ENCODE data around the gene SLX4. TPM values are rescaled to one million over a fixed set of nuclear protein-coding genes. Genes with fewer than 3 reads are reported as not detected.

The SLX4 gene
- total RNA-seq, 4 donors from 2014 or later, result 1.2 to 2.6 (median 2.5) TPM

GRCh38 chr16:3578121-3578520 is 33.3 kb downstream of the SLX4 start:
- no peak for TF ChIP-seq CTCF (IDR thresholded peaks at IDR 0.05)
- TF ChIP-seq POLR2A (IDR thresholded peaks at IDR 0.05), result no peak
- no peak for DNase-seq (ENCODE audit: low spot score in 2 of 2)
- intact Hi-C loops (cut with DNase I; ENCODE audit: low total_unique reads), result no loop called here
- 59 to 85% methylated on average over 8 of the region's 8 CpGs for WGBS, 2 donors
- H3K4me3 ChIP-seq (ENCODE audit: low read depth, poor library complexity, severe bottlenecking), result no peak overlapping the region

GRCh38 chr16:3577302-3577752 is 34.1 kb downstream of the SLX4 start, which contains the start of gene NLRC3:
Gene NLRC3, minus strand, starts transcription at chr16:3577403. Its CDS starts 12,367 bp downstream, at chr16:3565036.
- TF ChIP-seq POLR2A (IDR thresholded peaks at IDR 0.05) (no peak), CTCF (IDR thresholded peaks at IDR 0.05) (no peak)
- intact Hi-C loops (cut with DNase I; ENCODE audit: low total_unique reads), result no loop called here
- WGBS, 2 donors, result 61 to 78% methylated on average over 14 to 18 of the region's 18 CpGs
- no peak within 1 kb of the TSS for H3K4me3 ChIP-seq (ENCODE audit: low read depth, poor library complexity, severe bottlenecking)
- DNase-seq (ENCODE audit: low spot score in 2 of 2), result no peak

- no peak for DNase-seq (ENCODE audit: low spot score in 2 of 2)
Observed at GRCh38 chr16:3576211-3576610, 35.2 kb downstream of the SLX4 start.

GRCh38 chr16:3575491-3575890 is 35.9 kb downstream of the SLX4 start:
- TF ChIP-seq CTCF (IDR thresholded peaks at IDR 0.05), result no peak
- TF ChIP-seq POLR2A (IDR thresholded peaks at IDR 0.05), result no peak
- H3K4me3 ChIP-seq (ENCODE audit: low read depth, poor library complexity, severe bottlenecking), result no peak overlapping the region
- 66 to 75% methylated on average over 12 to 13 of the region's 13 CpGs for WGBS, 2 donors
- no peak for DNase-seq (ENCODE audit: low spot score in 2 of 2)
- intact Hi-C loops (cut with DNase I; ENCODE audit: low total_unique reads), result no loop called here

More at GRCh38 chr16:3576211-3576610, 35.2 kb downstream of the SLX4 start:
- H3K4me3 ChIP-seq (ENCODE audit: low read depth, poor library complexity, severe bottlenecking), result no peak overlapping the region
- no peak for TF ChIP-seq CTCF (IDR thresholded peaks at IDR 0.05)
- TF ChIP-seq POLR2A (IDR thresholded peaks at IDR 0.05), result no peak
- 73 to 87% methylated on average over 4 to 11 of the region's 11 CpGs for WGBS, 2 donors
- intact Hi-C loops (cut with DNase I; ENCODE audit: low total_unique reads), result no loop called here

- WGBS, 2 donors, result 81 to 83% methylated on average over 13 to 14 of the region's 14 CpGs
- TF ChIP-seq CTCF (IDR thresholded peaks at IDR 0.05), result no peak
- intact Hi-C loops (cut with DNase I; ENCODE audit: low total_unique reads), result no loop called here
- no peak overlapping the region for H3K4me3 ChIP-seq (ENCODE audit: low read depth, poor library complexity, severe bottlenecking)
- DNase-seq (ENCODE audit: low spot score in 2 of 2), result no peak
Observed at GRCh38 chr16:3574195-3574594, 37.2 kb downstream of the SLX4 start.

- no peak overlapping the region for H3K4me3 ChIP-seq (ENCODE audit: low read depth, poor library complexity, severe bottlenecking)
- intact Hi-C loops (cut with DNase I; ENCODE audit: low total_unique reads), result no loop called here
- 79 to 86% methylated on average over 8 to 9 of the region's 9 CpGs for WGBS, 2 donors
- no peak for DNase-seq (ENCODE audit: low spot score in 2 of 2)
- no peak for TF ChIP-seq POLR2A (IDR thresholded peaks at IDR 0.05)
- no peak for TF ChIP-seq CTCF (IDR thresholded peaks at IDR 0.05)
Observed at GRCh38 chr16:3573146-3573815, 38.1 kb downstream of the SLX4 start.

Measured in lower leg skin (tissue), 4 donors.